ENCODE measurements around the gene ATG16L2.
"Not testable (repeated sequence)": the region's sequence is repeated elsewhere in the genome, so short reads cannot be mapped to it uniquely, and the experiment has no call there.

The ATG16L2 gene

DNA sequence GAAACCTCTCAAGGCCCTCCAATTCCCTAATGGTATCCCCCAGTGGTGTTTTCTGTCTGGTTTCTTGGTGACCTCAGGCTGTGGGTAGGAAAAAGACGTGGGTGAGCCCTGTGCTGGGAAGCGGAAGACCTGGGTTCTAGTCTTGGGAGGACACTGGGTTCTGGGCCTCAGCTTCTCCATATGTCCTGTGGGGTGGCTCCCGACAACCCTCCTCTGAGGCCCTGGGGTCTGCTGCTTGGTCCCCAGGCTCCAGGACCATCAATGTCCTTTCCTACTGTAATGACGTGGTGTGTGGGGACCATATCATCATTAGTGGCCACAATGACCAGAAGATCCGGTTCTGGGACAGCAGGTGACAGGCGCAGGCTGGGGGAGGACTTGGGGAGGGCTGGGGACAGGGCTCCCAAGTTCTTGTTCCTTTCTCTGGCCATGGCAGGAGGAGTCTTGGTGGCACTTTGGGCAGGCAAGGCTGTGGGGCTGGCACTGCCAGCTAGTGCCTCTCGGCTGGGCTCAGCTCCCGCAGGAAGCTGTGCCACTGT lies 12.8 kb downstream of the ATG16L2 start:
- DNase-seq, result no peak

DNA sequence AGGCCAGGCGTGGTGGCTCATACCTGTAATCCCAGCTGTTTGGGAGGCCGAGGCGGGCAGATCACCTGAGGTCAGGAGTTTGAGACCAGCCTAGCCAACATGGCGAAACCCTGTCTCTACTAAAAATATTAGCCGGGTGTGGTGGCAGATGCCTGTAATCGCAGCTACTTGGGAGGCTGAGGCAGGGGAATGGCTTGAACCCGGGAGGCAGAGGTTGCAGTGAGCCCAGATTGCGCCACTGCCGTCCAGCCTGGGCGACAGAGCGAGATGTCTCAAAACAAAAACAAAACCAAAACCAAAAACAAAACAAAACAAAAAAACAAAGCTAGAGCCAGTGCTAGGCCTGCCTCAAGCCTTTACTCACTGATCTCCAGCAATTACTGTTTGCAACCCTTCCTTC lies 13.4 kb downstream of the ATG16L2 start:
- not testable (repeated sequence) for DNase-seq

DNA sequence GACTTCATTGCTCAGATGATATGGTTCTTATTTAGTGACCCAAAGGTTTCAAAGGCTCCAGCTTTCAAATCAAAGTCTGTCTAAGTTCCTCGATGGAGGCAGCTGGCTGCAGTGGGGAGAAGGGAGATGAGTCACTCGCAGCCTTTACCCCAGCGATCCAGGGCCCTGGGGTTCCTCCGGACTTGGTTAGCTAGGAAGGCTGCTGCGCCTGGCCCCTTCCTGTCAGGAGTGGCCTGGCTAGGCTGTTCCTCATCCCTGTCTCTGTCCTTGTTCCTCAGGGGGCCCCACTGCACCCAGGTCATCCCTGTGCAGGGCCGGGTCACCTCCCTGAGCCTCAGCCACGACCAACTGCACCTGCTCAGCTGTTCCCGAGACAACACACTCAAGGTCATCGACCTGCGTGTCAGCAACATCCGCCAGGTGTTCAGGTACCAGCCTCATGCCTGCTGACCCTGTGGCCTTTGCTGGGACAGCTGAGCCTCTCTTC lies 13.9 kb downstream of the ATG16L2 start:
- DNase-seq, result no peak

DNA sequence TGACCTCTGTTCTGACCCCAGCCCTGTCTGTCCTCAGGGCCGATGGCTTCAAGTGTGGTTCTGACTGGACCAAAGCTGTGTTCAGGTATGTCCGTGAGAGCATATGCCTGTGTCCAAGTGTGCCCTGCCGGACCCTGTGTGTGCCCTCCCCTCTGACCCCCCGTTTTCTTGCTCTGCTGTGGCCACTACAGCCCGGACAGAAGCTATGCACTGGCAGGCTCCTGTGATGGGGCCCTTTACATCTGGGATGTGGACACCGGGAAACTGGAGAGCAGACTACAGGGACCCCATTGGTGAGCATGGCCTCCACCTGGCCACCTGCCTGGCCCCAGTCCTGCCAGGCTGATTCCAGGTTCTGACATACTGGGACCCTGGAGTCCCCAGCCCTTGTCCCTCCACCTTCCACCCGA lies 14.5 kb downstream of the ATG16L2 start:
- no peak for DNase-seq

DNA sequence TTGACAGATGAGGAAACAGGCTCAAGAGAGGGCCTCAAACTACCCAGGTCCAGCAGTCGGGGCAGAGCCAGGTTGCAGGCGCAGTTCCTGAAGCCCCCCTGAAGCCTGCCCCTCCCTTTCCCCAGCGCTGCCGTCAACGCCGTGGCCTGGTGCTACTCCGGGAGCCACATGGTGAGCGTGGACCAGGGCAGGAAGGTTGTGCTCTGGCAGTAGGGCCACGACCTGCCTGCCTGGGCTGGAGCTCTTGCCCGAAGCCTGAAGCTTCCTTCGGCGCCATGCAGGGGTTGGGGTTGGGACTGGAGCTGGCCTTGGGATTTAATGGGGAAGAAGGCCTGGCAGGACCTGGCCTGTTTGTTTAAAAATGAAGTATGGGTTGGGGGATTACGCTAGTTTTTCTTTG lies 15.0 kb downstream of the ATG16L2 start:
- DNase-seq, result no peak

DNA sequence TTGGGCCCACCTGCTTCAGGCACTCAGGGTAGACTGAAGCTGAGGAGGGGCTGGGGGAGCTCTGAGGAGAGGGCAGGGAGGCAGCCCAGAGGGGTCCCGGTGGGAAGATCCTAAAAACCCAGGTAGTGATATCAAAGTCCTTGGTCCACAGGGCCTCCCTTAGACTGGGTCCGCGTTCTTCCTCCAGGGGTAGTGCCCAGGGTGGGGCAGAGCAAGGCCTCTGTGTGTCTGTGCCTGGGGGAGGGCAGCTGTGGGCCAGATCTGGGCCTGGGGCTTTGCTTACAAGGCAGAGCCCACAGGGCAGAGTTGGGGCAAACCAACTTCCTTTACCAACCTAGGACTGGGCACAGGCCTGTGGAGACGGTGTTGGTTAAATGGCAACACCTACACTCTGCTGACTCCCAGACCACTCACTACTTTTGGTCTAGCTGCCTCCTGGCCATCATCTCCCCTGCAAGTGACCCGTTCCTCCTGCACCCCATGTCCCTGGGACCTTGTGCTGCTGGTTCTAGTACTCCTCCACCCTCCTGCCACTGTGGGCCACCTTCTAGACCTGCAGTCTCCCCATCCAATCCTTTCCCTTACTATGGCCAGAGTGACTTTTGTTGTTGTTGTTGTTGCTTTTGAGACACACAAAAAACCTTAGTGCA lies 15.8 kb downstream of the ATG16L2 start:
- no peak for DNase-seq

DNA sequence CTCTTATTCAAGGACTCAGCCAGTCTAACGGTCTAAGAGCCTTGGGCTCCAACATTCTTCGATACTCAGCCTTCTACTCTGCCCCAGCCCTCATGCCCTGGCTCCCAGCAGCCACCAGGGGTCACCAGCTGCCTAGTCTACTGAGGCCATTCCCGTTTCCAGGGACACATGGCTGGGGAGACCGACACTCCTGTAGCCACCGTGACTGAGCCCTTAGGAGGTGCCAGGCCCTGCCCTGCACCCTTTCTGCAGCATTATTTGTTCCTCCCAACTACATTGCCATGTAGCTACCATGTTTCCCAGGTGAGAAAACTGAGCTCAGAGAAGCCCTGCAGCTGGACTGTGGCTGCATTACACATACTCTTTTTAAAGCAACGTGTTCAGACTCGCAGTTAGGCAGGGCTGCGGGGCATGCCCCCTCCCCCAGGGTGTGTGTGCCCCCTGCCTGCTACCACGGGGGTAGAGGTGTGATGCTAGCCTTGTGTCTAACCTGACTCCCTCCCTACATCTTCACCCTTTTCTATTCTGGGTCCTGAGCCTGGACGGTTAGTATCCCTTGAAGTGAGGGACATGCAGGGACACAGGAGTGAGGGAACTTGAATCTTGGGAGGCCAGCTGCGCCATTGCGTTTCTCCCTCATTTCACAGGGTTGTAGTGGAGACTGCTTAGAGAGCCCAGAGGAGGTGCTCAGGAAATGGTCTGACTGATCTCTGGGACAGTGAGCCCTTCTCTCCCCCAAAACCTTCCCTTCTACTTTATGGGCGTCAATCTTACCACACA lies 17.5 kb downstream of the ATG16L2 start:
- peak; percentile 59 for DNase-seq

DNA sequence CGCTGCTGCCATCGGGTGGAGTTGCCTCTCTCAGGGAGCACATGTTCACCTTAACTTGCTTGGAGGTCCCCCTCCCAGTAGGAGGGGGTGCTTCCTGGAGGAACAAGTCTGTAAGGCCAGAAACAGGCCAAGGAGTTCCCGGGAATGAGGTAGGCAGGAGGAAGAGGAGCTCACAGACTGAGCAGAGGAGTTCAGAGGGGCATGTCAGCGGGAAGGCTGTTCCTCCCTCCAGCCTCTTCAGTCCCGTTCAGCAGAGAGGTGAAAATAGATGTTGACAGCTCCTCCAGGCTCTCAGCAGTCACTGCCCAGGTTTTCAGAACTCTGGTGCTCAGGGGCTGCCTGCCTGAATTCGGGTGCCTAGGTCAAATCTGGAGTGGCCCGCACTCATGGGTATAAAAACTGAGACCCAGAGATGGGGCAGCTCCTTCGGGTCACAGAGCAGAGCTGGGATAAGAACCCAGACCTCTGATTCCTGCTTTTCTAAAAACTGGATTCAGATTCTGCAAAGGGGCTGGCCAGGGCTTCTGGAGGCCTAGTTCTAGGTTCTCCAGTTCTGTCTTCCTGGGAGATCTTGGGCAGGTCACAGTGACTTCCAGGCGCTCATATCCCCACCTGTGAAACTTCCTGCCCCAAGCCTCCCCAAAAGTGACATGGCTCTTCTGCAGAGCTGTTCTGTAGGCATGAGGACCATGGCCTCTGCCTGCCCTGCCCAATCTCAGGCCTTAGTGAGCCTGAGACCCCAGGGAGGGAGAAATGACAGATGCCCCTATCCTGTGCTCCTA lies 18.3 kb downstream of the ATG16L2 start:
- DNase-seq, result no peak

DNA sequence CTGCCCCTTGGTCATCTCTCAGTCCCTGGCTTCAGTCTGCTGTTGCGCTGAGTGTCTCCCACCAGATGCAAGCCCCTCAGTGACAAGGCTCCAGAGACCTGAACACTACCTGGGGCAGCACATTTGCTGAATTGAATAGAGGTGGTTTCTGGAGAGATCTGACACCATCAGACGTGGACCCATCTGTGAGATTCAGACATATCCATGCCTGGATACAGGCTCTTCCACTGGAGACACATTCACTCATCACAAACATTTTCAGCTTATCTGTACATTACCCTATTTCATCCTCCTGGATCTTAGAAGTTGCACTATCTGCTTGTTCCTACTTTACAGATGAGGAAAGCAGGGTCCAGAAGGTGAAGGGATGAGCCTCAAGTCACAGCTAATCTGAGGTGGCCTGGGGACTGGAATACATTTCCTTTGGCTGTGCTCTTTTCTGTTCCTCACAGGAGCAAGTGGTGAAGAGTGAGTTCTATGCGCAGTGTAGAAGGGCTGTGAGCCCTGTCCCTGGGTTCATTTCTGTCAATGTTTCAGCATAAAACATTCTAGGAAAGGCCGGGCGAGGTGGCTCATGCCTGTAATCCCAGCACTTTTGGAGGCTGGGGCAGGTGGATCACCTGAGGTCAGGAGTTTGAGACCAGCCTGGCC lies 19.0 kb downstream of the ATG16L2 start:
- no peak for DNase-seq

DNA sequence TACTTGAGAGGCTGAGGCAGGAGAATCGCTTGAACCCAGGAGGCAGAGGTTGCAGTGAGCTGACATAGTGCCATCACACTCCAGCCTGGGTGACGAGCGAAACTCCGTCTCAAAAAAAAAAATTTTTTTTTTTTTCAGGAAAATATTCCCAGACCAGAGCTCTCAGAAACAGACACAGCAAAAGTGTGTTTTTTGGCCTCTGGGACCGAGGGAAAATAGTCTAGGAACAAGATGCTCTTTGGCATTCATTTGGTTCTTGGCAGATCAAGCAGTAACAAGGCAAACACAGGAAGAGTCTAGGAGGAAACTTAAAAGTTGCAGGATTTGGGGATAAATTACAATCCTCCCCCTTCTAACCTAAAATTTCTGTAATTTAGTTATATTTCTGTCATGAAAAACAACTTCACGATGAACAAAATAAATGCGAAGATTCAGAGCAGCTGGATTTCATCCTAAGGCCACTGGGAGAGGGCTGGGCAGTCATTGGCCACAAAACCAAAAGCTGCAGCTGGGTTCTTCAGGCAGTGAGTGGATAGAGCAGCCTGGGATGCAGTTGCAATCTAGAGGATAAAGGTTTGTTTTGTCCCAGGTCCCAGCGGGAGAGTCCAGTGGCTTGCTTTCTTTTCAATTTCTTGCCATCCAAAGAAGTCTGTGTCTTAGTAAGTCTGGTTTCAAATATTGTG lies 19.7 kb downstream of the ATG16L2 start:
- DNase-seq, result no peak

DNA sequence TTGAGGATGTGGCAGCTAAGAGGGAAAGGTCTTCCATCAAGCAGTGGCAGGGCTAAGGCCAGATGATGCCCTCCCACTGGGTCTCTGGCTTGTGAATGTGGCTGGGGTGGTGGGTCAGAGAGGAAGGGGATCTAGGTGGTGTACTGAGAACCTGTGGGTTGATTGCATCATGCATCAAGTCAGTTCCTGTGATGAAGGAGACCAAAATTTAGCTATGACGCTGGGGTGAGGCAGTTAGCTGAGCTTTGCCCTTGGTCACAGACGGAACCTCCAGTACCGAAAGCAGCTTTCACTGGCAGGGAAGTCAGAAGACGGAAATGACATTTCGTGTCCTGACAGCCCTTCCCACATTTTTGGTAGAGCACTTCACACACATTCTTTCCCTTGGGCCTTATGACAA lies 20.7 kb downstream of the ATG16L2 start:
- DNase-seq, result peak; percentile 51

DNA sequence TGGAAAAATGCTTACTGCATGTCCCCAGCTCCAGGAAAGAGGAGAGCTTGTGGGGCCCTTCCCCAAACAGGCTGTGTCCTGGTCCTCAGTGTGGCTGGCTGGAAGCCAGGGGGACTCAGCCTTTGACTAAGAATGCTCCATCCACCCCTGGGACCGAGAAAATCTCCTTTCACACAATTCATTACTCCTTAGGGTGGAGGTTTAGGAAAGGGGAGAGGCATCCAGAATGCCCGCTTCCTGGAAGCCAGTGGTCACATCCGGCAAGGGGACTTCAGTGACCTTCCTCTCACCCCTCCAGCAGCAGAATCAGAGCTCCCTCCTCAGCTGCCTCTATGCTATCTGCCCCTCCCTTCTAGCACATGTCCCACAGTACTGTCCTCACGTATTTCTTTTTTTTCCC lies 21.9 kb downstream of the ATG16L2 start:
- no peak for DNase-seq

DNA sequence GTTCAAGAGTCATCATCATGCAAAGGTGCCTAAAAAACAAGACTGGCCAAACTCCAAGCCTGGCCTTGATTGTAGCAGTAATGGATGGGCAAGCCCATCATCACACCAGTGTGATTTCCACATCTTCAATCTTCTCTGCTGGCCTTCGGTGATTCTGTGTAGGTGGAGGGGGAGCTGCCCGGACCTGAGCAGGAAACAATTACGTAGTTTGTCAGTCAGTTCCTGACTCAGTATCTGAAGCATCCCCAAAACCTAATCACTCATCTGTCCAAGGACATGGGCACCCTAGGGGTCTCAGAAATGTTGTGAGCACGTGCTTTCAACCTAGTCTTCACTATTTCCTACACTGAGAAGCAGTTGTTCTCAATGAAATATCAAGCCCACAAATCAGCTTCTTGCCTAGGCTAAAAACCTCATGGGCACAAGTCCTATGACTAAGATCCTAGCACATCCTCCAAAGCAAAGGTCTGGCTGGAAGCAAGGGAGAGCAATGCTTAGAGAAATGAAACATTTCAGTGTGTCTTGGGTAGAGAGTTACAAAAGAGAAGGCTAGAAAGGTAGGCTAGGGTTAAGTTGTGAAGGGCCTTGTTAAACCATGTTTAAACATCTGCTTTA lies 24.6 kb downstream of the ATG16L2 start:
- DNase-seq, result no peak

DNA sequence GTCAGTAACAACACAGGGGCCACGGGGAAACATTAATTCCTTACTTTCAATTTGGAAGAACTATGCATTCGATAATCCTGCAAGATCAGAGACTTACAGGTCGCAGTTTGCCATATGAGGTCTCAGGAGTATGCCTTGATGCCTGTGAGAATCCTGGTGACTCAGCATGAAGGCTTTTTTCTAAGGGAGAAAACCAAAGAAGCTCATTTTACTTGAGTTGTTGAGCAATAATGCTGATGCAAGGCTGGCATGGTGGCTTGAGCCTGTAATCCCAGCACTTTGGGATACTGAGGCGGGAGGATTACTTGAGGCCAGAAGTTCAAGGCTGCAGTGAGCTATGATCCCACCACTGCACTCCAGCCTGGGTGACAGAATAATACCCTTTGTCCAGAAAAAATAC lies 26.6 kb downstream of the ATG16L2 start:
- no peak for DNase-seq

DNA sequence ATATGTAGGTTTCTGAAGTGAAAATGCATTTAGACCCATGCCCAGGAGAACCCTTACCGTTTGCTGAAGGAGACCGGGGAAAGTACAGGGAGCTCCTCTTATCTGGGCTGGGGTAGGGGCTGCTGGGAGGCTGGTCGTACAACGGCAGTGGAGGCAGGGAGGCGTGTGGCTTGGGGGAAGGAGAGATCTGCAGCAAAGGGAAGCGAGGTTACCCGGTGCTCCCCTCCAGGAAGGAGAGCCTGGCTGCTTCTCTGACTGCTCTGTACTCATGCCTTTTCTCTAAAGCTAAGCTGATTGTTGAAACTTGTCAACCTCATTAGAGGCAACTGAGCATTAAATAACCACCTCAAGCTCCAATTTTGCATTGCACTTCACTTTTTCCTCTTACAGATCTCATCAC lies 27.2 kb downstream of the ATG16L2 start:
- no peak for DNase-seq

DNA sequence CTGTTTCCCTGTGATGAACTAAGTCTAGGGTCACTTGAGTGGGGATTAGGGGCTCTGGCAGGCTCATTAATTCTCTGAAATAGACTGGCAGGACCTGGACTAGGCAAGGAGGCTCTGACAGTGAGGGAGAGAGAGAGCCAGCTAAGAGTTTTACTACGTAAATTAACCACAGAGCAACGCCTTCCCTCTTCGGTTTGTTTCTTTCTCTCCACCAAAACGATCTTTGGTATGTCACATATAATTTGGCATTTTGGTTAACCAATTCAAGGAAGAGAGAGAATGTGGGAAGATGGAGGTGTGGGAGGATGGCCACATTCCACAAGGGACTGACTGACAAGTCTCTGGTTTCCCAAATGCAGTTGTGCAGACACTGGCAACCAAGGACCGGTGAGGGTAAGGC lies 27.9 kb downstream of the ATG16L2 start:
- no peak for DNase-seq

DNA sequence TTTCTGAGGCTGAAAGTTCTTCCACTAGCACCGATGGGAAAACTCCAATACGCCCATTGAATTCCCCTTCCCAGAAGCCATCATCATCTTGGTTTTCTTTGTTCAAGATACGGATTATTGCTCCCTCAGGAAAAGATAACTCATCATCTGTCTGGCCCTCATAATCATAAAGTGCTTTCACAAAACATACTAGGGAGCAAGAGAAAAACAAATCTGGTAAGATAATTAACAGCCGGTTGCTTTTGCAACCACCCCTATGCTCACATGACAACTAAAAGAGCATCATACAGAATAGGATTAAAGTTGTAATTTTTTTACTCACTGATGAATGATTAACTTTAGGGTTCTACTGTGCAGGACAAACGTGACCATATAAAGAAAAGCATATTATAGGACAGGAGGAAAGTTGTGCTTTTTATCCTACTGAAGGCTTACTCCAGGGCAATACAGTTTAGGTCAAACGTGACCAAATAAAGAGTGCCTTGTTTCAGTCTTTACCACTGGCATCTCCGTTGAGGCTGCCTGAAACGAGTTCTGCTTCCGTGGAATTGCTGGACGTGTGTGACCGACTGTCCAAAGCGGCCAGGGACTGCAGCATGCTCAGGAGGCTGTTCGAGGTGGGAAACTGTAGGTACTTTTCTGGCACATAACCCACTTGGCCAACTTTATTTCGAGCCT lies 28.6 kb downstream of the ATG16L2 start:
- DNase-seq, result no peak

DNA sequence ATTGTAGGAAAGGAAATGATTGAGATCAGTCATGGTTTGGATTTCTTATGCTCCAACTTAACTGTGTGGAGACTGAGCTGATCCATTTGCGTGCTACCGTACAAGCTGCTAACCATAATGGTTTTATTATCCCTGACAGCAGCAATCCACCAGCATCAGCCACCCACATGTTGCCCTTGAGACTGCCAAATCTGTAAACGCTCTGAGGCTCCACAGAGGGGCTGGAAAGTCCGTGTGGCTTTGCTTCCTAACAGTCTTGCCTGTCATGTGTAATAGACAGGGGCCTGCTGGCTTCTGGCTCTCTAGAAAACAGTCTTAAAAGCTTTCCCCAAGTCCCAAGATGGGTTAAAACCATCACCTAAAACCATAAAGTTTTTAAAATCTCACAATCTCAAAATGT lies 30.1 kb downstream of the ATG16L2 start:
- DNase-seq, result no peak

DNA sequence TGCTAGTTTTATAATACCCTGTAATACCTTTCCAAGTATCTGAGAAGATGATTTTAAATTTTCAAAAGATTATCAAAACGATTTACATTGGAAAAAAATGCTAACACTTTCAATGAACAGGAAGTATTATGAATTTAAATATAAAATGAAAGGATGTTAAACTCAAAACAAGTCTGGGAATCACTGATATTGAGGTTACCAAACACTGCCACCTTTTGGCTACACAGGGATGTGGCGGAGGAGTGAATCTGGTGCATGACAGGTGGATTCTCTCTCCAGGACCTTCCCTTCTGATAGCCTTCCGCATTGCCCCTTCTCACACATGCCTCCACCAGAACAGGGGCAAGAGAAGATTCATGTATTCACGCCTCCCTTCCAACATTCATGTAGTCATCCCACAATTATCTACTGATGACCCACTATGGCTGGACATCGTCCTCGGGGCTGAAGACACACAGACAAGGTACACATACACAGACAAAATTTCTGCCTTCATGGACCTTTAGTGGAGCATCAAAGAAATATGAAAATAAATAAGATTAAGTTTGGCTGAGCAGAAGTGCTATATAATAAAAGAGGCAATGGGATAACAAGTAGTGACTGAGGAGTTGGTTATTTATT lies 34.7 kb downstream of the ATG16L2 start:
- peak; percentile 41 for DNase-seq

DNA sequence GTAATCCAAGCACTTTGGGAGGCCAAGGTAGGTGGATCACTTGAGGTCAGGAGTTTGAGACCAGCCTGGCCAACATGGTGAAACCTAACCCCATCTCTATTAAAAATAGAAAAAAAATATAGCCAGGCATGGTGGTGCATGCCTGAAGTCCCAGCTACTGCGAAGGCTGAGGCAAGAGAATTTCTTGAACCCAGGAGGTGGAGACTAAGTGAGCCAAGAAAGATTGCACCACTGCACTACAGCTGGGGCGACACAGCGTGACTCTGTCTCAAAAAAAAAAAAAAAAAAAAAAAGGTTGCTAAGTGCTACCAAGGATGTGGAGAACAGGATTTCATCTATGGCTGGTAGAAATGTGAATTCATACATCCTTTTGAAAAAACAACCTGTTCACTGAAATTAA lies 36.6 kb downstream of the ATG16L2 start:
- DNase-seq, result no peak

DNA sequence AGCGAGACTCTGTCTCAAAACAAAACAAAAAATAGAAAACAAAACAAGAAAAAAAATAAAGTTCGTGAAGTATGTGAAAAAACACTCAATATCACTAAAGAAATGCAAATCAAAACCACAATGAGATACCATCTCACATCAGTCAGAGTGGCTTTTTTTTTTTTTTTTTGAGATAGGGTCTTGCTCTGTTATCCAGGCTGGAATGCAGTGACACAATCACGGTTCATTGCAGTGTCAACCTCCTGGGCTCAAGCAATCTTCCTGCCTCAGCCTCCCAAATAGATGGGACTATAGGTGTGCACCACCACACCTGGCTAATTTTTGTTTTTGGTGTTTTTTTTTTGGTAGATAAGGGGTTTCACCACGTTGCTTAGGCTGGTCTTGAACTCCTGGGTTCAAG lies 37.5 kb downstream of the ATG16L2 start:
- DNase-seq, result no peak
